ENCODE data around the gene IFIT1. TPM values are rescaled to one million over a fixed set of nuclear protein-coding genes. Genes with fewer than 3 reads are reported as not detected.
"Not testable (repeated sequence)": the region's sequence is repeated elsewhere in the genome, so short reads cannot be mapped to it uniquely, and the experiment has no call there.

Gene IFIT1
- total RNA-seq, 1 donor from 2014 or later = 5.7 TPM

DNA sequence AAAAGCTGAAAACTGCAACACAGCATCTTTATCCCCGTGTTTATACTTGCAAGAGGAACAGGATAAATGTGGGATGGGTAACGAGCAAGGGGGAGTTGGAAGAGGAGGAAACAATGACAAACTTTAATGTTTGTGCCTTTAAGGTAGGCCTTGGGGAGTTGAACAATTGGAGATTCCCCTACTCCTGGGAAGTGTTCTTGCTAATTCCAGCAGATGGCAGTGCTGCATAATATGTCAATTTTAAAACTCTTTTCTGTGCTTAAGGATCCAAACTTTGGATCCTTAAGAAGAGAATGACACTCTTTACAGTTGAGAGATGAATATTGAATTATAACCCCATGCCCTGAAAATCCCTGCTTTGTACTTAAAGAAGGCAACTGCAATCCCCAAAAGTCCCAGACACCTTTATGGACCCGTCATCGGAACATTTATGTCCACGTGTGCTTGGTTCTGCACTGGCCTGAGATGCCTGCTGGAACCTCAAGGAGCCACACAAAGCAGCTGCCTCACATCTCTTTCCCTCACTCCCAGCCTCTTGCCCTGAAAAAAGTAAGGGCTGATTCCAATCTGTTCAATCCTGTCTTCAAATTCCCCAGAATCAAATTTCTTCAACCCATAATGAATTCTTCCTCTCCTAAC is 33.9 kb downstream of the IFIT1 start:
- peak in 1 of 2 donors; percentile 46 for DNase-seq (ENCODE audit: low spot score in 2 of 2)
- peak; percentile 34 for FAIRE-seq

DNA sequence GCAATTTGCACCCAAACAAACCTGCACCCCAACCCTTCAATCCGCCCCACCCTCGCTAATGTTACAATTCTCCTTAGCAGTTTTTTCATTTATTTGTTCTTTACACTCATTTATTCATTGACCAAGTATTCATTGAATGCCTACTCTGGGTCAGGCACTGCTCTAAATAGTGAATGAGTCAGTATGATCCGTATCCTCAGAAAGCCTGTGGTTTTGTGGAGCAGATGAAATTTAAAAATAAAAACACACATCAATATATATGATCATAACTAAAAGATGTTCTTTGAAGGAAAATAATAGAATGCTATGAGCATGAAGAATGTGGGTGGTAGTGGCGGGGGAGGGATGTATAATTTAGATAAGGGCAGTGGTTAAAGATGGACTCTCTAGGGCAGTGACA is 35.2 kb downstream of the IFIT1 start:
- FAIRE-seq = no peak
- no peak for DNase-seq (ENCODE audit: low spot score in 2 of 2)

DNA sequence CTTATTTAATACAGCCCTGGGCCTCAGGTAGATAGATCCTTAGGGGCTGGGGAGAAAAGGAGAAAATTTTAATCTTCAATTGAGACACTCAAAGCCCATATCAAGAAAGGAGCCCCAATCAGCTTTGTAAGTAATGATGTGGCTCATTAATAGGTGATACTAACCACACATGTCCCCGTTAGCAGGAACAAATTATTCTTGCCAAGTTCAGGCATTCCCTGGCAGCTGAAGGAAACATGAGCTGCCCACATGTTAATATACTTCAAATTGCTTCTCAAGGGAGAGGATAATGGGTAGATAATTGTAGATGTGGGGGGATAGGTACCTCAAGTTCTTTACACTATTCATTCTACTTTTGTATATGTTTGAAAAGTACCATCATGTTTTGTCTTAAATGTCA is 36.5 kb downstream of the IFIT1 start:
- FAIRE-seq (no peak), DNase-seq (ENCODE audit: low spot score in 2 of 2) (no peak)

DNA sequence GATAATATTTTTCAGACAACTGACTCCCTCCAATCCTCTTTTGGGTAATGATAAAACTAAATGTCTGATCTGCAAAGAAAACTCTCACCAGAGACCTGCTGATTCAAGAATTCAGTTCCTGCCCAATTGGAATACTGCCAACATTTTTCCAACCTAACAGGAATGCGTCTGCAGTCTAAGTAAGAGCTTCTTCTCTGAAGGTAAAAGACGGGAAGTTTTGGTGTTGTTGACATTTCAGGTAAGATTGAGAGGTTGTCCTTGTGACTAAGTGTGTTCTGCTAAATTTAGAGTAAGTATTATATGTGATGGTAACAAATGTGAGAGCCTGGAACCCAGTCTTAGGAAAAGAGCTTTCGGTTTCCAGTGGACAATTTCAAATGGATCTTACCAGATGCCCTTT is 39.6 kb downstream of the IFIT1 start:
- DNase-seq (ENCODE audit: low spot score in 2 of 2) = no peak
- FAIRE-seq = no peak

DNA sequence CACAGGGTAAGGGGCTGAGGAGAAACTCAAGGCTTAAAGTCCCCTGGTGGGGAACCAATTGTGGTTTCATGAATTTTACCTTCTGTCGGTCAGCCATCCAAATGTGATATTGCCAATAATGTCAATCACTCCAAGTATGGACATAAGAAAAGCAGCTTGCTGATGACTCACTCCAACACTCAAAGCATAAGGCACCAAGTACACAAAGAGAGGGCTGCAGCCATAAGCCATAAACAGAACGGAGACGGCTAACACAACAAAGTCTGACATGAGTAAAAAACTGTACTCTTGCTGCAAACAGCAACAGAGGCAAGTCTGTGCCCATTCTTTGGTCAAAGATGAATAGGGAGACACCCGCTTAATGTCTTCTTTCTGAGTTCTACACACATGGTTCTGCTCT is 46.1 kb downstream of the IFIT1 start:
- DNase-seq (ENCODE audit: low spot score in 2 of 2) = no peak
- no peak for FAIRE-seq

DNA sequence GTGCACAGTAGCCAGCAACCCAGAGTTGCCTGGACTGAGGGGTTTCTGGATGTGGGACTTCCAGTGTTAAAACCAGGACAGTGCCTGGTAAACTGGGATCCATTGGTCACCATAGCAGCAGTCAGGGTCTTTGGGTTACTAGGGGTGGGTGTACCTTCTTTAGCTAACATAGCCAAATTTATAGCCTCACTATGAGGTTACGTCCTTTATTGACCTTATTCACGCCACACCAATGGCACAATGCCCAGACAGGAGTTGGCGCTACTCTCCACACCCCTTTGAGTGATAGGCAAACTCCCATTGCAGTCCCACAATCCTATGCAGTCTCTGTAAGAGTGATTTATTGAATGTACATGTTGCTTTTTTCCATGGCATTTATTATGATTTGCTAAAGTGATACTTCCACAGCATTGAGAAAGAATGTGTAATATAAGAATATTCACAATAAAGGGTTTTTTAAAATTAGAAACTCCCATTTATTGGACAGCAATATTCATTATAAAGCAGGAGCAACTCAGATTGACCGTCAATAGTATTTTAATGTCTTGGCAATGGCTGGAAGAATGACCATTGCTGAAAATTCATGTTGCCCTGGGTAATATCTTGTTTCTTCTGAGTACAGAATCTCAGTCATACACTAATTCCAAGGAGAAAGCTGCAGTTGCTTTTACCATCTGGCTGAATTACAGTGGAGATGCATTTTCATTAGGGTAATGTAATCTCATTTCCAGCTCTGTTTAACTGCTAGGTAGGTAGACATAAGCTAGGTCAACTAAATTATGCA is 48.0 kb downstream of the IFIT1 start:
- FAIRE-seq (no peak), DNase-seq (ENCODE audit: low spot score in 2 of 2) (no peak)

DNA sequence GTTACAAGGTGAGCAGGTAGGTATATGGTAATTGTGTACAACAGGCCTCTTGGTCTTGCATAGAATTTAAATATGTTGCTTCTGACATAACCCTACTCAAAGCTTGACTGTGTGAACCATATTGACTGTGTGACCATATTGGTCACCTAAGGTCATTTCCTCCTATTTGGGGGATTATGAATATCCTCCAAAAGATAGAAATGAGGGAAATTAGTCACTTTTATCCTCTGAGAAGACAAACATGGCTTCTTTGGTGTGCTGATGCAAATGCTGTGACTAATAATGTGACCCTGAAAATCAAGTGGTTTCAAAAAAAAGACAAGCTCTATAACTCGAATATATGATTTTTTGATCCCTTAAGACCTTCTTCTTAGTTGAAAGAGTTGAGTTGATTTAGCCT is 49.9 kb downstream of the IFIT1 start:
- DNase-seq (ENCODE audit: low spot score in 2 of 2) (no peak), FAIRE-seq (no peak)

DNA sequence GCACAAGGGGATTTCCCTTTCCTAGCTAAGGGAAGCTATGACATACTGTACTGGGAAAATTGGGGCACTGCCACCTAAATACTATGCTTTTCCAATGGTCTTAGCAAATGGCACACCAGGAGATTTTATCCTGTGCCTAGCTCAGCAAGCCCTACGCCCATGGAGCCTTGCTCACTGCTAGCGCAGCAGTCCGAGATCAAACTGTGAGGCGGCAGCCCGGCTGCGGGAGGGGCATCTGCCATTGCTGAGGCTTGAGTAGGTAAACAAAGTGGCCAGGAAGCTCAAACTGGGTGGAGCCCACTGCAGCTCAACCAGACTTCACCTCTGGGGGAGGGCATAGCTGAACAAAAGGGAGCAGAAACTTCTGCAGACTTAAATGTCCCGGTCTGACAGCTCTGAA is 52.4 kb downstream of the IFIT1 start:
- not testable (repeated sequence) for FAIRE-seq; DNase-seq (ENCODE audit: low spot score in 2 of 2)

DNA sequence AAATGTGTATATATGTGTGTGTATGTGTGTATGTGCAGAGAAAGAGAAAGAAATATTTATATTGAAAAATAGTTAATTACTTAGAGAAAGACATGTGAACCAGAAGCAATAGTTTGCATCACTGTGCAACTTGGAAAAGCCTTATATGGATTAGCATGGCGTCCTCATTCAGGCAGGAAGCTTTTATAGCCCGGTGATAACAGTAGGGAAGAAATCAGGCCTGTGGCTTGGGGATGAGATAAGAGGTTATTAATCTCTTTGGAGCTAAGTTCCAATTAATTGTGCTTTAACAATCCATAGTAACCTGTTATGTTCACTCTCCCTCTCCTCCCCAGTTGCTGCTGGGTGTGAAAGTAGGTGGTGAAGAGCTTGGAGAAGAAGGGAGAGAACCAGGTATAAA is 58.5 kb downstream of the IFIT1 start:
- DNase-seq (ENCODE audit: low spot score in 2 of 2) = no peak
- FAIRE-seq = no peak

DNA sequence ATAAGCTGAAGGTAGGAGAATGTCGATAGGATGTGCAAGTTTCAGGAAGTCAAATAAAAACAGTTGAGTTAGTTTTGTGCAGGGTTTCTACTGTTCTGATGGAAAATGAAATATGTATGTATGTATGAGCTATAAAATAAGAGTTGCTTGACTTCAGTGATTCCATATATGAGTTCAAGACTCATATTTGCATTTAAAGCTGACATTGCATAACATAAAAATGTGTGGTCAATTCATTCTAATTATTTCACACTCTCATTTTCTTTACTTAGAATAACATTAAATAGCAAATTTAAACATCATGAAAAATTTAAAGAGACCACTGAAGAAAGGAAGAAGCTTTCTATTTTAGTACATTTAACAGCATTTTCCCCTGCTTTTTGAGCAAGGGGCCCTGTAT is 59.8 kb downstream of the IFIT1 start:
- FAIRE-seq = no peak

DNA sequence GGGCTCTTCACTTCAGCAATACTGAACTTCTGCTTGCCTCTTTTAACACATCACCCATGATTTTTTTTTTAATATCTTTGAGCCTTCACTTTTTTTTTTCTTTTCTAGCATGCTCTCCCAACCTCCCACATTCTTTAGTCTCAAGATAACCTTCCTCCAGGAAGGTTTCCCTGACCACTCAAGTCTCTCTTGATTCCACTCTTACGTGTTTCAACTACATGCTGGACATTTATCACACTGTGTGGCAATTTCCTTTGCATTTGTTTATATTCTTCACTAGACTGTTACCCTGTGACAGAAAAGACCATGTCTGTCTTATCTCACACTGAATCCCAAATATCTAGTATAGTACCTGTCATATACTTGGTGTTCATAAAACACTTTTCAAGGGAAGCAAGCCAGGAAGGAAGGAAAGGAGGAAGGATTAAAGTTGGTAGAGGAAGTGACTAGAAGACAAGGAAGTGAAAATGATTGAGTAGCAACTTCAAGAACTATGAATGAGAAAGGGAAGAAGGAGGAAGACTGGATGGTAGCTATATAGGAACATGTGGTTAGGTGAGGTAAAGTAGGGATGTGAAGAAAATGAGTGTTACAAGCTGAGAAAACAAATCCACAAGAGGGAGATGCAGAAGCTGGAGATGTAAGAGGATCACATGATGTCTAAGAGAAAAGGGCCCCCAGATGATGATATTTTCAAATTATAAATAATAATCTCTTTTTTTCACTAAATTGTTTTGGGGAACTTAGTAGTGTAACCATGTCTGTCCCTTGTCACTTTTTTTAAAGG is 62.3 kb downstream of the IFIT1 start:
- DNase-seq (ENCODE audit: low spot score in 2 of 2) = no peak
- no peak for FAIRE-seq

More for the DNA sequence above, 59.8 kb downstream of the IFIT1 start:
- no peak for DNase-seq (ENCODE audit: low spot score in 2 of 2)

Other genes with a start within 250 kb of the IFIT1 start
- gene CH25H, start 185.3 kb upstream of the IFIT1 start, total RNA-seq = 0.82 TPM
- gene LIPA, start 140.8 kb upstream of the IFIT1 start, total RNA-seq = 38.7 TPM
- gene IFIT2, start 90.6 kb upstream of the IFIT1 start, total RNA-seq = 3.3 TPM
- 6.5 TPM for gene IFIT3, start 64.6 kb upstream of the IFIT1 start, total RNA-seq
- 0.41 TPM for gene IFIT1B, start 14.6 kb upstream of the IFIT1 start, total RNA-seq
- gene IFIT5, start 21.9 kb downstream of the IFIT1 start, total RNA-seq = 64.8 TPM
- gene SLC16A12, start 143.0 kb downstream of the IFIT1 start, total RNA-seq = 1.2 TPM